Activated CD4-positive, CD25-positive, alpha-beta regulatory T cell treated with anti-CD3 and anti-CD28 coated beads, Interleukin-2, amount 50 U/mL, for 72 hours (primary cell): ENCODE results near the gene UNC13D.
A peak's percentile ranks its signal among the peaks of the same experiment; 100 is the strongest.
"Not testable (repeated sequence)": the region's sequence is repeated elsewhere in the genome, so short reads cannot be mapped to it uniquely, and the experiment has no call there.

Source experiments
- DNase-seq: peaks from one replicate; pipeline ENCODE4 v3.0.0; 2021

Gene UNC13D

DNA sequence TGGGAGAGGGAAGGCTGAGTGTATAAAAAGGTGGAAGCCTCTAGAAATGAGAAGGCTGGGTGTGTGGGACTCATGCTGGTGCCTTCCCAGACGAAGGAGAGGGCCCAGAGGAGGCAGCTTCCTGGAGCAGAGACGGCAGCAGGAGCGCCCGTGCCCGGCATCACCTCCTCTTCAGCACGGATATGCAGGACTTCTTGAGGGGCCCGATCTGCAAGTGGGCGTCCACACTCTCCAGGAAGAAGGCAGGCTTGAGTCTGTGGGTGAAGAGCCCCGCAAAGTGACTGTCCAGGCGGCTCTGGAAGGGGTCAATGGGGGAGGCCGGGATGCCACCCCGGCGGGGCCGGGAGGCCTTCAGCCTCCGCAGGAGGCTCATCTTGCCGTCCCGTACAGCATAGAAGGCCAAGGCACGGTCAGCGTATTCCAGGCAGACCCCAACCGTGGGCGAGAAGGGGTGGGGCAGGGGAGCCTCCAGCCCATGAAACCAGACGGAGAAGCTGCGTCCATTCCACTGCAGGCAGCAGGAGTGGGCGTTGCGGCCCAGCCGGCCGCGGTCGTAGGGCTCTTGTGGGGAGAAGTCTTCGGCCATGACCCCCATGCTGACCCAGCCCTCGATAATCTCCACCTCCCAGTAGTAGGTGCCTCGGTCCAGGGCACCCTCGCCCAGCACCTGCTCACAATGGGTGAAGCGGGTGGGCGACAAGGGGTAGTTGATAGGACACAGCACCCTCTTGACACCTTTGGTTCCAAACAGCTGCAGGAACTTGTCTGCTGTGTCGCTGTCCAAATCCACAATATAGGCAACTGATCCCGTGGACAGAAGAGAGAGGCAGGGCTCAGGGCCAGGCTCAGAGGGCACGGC, 30.3 kb upstream of the UNC13D start:
- no peak for DNase-seq

DNA sequence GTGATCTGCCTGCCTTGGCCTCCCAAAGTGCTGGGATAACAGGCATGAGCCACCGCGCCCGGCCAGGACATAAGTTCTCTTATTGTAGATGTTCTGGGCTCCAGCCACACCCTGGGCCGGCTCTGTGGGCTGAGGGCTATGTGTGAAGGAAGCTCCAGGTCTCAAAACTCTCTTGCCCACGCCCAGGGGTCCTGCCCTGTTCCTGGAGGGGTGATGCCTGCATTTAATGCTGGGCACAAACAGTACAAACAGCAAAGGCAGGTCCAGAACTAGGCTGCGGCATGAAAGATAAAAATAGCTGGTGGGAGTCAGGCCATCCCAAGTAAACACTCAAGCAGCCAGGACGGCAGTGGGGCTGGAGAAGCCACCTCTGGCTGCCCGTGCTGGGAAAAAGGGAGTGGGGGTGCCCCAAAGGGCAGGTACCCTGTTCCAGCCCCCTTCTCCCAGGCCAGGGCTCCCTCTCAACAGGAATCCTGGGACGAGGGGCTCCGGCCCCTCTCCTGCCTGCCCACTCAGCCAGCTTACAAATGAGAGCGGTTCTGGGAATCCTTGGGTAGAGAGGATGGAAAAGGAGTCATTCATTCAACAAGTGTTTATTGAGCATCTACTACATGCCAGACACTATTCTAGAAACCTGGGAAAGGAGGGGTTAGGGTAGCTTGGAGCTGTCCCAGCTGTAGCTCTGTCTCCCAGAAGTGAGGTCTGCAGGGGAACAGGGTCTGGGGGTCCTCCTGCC, 29.6 kb upstream of the UNC13D start:
- DNase-seq, result no peak

- DNase-seq, result no peak
These were observed 28.5 kb upstream of the UNC13D start for GRCh38 chr17:75872434-75873351.

DNA sequence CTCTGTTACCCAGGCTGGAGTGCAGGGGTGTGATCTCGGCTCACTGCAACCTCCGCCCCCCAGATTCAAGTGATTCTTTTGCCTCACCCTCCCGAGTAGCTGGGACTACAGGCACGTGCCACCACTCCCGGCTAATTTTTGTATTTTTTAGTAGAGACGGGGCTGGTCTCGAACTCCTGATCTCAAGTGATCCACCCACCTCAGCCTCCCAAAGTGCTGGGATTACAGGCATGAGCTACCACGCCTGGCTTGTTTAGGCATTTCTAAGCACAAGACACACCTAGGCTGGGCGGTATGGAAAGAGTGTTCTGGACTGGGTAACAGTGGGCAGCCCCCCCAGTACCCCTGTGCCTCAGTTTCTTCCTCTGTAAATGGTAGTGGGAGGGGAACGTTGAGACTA, 26.0 kb upstream of the UNC13D start:
- not testable (repeated sequence) for DNase-seq

DNA sequence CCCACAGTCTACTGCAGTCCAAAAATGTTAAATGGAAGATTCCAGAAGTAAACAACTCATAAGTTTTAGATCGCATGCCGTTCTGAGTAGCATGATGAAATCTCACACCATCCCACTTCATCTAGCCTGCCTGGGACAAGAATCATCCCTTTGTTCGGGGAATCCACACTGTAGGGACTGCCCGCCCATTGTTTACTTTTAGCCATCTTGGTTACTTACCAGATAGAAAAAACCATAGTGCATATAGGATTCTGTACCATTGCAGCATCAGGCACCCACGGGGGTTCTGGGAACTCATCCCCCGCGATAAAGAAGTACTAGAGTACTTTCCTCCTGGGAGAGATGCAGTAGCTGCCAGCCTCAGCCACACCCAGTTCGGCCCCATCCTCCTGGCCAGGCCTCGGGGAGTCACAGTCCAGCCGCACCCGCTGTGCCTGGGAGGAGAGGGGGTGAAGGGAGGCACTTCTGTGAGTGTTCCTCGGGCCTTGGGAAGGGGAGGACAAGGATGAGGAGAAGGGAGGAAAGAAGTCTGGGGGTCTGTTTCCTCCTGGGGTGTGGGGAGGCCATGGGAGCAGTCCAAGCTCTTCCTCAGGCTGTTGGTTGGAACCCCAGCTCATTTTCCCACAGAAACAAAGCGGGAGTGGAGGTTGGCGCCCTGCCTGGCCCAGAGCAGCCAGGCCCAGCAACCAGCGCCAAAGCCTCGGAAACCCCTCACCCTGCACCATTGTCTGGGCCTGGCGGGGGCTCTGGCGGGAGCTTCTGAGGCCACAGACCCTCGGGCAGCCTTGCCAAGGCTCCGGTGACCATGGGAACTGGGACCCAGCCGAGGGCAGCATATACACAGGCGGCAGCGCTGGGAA, 25.3 kb upstream of the UNC13D start:
- DNase-seq, result no peak

- not testable (repeated sequence) for DNase-seq
These were observed 24.6 kb upstream of the UNC13D start for GRCh38 chr17:75868730-75869281.

DNA sequence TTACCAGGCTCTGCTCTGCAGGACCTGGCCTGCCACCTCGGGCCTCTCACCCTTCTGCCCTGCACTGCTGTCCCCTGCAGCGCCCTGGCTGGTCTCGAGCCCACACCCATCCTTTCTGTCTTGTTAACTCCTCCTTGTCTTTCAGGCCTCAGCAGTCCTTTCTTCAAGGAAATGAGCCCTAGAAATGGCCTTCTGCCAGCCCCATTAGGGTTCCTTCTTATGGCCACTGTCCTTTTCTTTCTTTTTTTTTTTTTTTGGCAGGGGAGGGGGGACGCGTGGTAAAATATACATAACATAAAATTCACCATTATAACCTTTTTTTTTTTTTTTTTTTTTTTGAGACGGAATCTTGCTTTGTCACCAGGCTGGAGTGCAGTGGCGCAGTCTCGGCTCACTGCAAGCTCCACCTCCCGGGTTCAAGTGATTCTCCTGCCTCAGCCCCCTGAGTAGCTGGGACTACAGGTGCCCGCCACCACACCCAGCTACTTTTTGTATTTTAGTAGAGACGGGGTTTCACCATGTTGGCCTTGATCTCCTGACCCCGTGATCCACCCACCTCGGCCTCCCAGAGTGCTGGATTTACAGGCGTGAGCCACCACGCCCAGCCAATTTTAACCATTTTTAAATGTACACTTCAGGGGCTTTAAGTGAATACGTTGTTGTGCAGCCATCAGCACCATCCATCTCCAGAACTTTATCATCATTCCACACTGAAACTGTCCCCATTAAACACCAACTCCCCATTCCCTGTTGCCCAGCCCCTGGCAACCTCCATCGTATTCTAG, 21.4 kb upstream of the UNC13D start:
- not testable (repeated sequence) for DNase-seq

DNA sequence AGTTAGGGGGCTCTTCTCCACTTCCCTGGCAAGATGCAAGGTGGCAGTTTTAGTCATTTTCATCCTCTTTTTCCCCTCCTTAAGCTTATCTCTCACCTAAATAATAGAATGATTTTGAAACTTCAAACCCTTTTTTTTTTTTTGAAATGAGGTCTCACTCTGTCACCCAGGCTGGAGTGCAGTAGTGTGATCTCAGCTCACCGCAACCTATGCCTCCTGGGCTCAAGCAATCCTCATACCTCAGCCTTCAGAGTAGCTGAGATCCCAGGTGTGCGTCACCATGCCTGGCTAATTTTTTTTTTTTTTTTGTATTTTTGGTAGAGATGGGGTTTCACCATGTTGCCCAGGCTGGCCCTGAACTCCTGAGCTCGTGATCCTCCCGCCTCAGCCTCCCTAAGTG, 20.7 kb upstream of the UNC13D start:
- DNase-seq, result not testable (repeated sequence)

GRCh38 chr17:75864448-75864871, 20.3 kb upstream of the UNC13D start:
- DNase-seq, result no peak

- no peak for DNase-seq
These were observed 17.7 kb upstream of the UNC13D start for GRCh38 chr17:75861927-75862317.

GRCh38 chr17:75859358-75859757, 15.2 kb upstream of the UNC13D start:
- not testable (repeated sequence) for DNase-seq

GRCh38 chr17:75856062-75856756, 12.0 kb upstream of the UNC13D start:
- no peak for DNase-seq

DNA sequence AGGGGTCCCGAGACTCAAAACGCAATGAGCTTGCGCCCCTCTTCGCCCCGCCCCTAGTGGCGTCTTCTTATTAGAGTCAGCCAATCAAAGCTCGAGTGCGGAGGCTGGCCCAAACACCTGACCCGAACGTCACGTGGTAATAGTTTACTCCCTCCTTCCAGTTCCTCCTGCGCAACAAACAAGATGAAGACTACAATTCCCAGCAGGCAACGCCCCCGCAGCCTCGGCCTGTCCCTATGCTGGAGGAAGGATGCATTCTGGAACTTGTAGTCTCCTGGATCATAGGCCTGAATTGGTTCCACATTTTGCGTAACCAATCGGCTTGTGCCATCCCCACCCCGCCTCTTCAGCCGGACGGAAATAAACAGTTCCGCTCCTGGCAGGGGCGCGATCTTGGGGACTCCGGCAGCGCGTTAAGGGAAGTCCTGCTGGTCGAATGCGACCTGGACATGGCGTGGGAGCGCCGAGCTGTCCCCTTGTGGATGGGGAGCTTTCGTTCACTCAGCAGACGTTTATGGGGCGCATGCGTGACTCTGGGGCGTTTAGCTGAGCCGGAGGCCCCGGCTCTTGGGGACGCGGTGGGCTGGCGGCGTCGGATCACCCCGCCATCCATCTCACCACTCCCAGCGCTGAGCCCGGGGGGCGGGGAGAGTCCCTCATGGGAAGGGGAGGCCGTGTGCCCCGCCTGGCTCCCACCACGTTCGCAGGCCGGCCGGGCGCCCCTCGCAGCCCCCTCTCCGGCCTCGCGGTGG, 11.3 kb upstream of the UNC13D start, which contains the start of gene WBP2:
WBP2 (minus strand) TSS at position 26 of the 752 bp plus-strand sequence. CDS start 38 bp downstream, outside the sequence.
- DNase-seq, result peak; percentile 90

- no peak for DNase-seq
These were observed 10.7 kb upstream of the UNC13D start for GRCh38 chr17:75854881-75855309.

- DNase-seq, result no peak
These were observed 10.0 kb upstream of the UNC13D start for GRCh38 chr17:75854101-75854748.

GRCh38 chr17:75853433-75853832, 9.2 kb upstream of the UNC13D start:
- no peak for DNase-seq

- DNase-seq, result not testable (repeated sequence)
These were observed 7.4 kb upstream of the UNC13D start for GRCh38 chr17:75851693-75851991.

- DNase-seq, result no peak
These were observed 6.9 kb upstream of the UNC13D start for GRCh38 chr17:75850928-75851692.
